Measurements from ENCODE around the gene ST3GAL4.
"Not testable (repeated sequence)": the region's sequence is repeated elsewhere in the genome, so short reads cannot be mapped to it uniquely, and the experiment has no call there.

The ST3GAL4 gene

GRCh38 chr11:126345283-126345682 lies 10.2 kb upstream of the ST3GAL4 start:
- DNase-seq (ENCODE audit: low read depth): no peak
- TF ChIP-seq, protein P1, sequence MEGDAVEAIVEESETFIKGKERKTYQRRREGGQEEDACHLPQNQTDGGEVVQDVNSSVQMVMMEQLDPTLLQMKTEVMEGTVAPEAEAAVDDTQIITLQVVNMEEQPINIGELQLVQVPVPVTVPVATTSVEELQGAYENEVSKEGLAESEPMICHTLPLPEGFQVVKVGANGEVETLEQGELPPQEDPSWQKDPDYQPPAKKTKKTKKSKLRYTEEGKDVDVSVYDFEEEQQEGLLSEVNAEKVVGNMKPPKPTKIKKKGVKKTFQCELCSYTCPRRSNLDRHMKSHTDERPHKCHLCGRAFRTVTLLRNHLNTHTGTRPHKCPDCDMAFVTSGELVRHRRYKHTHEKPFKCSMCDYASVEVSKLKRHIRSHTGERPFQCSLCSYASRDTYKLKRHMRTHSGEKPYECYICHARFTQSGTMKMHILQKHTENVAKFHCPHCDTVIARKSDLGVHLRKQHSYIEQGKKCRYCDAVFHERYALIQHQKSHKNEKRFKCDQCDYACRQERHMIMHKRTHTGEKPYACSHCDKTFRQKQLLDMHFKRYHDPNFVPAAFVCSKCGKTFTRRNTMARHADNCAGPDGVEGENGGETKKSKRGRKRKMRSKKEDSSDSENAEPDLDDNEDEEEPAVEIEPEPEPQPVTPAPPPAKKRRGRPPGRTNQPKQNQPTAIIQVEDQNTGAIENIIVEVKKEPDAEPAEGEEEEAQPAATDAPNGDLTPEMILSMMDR (IDR thresholded peaks at IDR 0.05; ENCODE audit: insufficient read depth, low read depth, low read length, missing control alignments): no peak
- H3K4me3 ChIP-seq (ENCODE audit: low read length): no peak overlapping the region

DNA sequence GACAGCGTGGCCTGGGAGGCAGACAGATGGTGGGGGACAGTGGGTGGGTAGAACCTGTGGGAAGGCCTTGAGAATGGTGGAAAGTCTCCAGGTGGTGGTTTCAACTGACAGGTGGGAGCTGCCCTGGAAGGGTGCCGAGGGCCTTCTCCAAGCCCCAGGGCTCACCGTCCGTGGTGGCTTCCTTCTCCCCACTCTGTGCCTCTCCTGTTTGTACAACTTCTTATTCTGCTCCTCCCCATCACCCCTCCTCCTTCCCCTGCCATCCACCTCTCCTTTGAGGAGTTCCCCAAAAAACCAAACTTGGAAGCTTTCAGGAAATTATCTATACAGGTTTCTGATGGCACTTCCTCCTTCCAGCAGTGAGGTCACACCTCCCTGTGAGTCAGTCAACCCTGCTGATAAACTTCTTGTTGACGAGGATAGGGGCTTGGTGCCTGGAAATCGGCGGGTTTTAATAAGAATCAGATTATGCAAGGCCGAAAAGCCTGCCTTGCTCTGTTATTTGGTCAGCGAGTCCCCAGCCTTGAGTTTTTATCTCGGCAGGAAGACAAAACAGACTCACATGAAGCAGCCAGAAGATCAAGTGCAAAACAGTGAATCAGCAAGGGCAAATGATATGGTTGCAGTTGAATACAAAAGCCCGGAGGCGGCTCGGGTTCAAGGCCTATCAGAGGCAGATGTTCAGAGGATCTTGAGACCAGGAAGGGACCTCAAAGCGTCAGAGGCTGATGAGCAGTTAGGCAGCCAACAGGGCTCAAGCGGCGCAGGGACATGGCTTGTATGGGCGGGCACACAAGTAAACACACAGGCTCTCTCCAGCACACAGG lies 9.5 kb upstream of the ST3GAL4 start:
- peak; percentile 67 for DNase-seq (ENCODE audit: low read depth)
- TF ChIP-seq, protein P1 (IDR thresholded peaks at IDR 0.05; ENCODE audit: insufficient read depth, low read depth, low read length, missing control alignments): no peak
- no peak overlapping the region for H3K4me3 ChIP-seq (ENCODE audit: low read length)

DNA sequence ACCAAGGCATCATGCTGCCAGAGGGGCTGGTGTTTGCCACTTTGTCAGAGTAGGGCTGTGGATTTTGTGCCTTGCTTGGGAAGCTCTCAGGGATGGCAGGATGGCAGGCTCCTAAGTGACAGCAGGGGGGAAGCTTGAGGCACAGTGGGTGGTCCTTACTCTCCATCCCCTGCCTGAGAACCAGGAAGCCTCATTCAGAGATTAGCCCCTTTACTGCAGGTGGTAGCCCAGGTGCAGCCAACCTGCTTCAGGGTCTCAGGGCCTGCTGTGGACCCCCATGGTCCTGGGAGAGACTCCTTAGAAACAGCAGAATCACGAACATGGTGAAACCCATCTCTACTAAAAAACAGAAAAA lies 8.9 kb upstream of the ST3GAL4 start:
- DNase-seq (ENCODE audit: low read depth): no peak
- no peak overlapping the region for H3K4me3 ChIP-seq (ENCODE audit: low read length)
- TF ChIP-seq, protein P1 (IDR thresholded peaks at IDR 0.05; ENCODE audit: insufficient read depth, low read depth, low read length, missing control alignments): no peak

DNA sequence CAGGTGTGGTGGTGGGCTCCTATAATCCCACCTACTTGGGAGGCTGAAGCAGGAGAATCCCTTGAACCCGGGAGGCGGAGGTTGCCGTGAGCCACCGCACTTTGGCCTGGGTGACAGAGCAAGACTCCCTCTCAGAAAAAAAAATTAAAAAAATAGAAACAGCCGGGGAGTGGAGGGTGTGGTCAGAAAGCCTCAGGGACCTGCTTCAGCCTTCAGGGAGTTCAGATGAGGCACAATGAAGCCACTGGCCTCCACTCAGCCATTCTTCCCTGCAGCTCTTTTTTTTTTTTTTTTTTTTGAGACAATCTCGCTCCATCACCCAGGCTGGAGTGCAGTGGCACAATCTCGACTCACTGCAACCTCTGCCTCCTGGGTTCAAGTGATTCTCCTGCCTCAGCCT lies 8.5 kb upstream of the ST3GAL4 start:
- DNase-seq (ENCODE audit: low read depth); H3K4me3 ChIP-seq (ENCODE audit: low read length): not testable (repeated sequence)

DNA sequence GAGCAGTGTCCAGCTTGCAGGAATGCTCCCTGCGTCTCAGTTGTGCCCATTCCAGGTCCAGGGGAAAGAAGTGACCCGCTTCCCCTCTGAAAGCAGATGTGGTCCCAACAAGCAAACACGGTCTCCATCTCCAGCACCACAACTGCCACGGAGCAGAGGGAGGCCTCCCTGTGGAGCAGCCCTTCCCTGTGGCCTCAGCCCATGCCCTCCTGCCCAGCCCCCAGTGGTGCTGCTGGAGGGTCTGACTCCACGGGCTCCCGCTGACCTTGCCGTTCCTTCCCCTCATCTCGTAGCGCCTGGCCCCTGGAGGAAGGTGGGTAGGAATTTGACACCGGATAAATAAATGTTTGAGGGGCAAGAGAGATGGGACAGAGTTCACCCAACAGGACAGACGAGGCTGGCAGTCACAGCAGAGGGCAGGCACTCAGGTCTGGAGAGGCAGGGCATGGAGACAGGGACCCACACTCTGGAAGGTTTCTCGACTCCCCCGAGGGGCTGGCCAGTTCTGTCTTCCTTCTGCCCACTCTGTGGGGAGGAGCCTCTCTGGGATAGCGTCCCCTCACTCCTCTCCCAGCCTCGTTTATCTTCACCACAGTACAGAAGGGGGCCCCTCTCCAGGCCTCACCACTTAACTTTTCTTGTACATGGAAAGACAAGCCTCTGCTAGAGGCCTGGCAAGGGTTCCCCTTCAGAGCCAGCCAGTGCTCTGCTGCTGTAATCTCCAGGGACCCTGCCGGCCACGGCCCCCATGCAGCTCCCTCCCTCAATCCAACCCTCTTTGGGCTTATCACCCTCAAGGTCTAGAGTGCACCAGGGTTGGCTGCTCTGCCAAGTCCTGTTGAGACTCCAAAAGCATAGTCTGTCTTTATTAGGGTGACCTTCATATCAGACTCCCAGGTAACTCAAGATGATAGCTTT lies 7.5 kb upstream of the ST3GAL4 start:
- no peak for DNase-seq (ENCODE audit: low read depth)
- TF ChIP-seq, protein P1 (IDR thresholded peaks at IDR 0.05; ENCODE audit: insufficient read depth, low read depth, low read length, missing control alignments): no peak
- H3K4me3 ChIP-seq (ENCODE audit: low read length): no peak overlapping the region

- H3K4me3 ChIP-seq (ENCODE audit: low read length): no peak overlapping the region
- TF ChIP-seq, protein P1 (IDR thresholded peaks at IDR 0.05; ENCODE audit: insufficient read depth, low read depth, low read length, missing control alignments): no peak
- peak; percentile 44 for DNase-seq (ENCODE audit: low read depth)
Measured at GRCh38 chr11:126348806-126349582, 6.5 kb upstream of the ST3GAL4 start.

DNA sequence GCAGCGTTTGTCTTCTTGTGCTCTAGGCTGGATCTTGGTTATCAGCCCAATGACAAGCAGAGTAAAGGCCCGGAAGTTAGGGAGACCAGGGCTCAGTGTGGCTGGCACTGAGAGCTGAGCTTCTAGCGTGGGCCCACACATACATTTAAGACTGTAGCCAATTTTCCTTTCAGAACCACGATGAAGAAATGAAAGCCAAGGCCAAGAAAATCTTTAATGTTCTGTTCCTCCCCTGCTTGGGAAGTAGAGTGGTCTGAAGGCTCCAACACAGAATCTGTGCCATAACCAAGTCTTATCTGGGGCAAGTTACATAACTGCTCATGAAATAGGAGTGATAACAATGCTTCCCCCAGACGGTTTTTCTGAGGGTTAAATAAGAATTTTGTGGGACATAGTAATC lies 4.7 kb upstream of the ST3GAL4 start:
- TF ChIP-seq, protein P1 (IDR thresholded peaks at IDR 0.05; ENCODE audit: insufficient read depth, low read depth, low read length, missing control alignments): no peak
- no peak for DNase-seq (ENCODE audit: low read depth)
- no peak overlapping the region for H3K4me3 ChIP-seq (ENCODE audit: low read length)
